HCT116 (cell line): Measurements from ENCODE around the gene HINT2.

ENCODE experiments used
- CTCF ChIP-seq, 3 experiments: fragments of 200-600 bp in 1 of 3; sonication (generic) in 1 of 3; IDR thresholded peaks in 2 of 3; conservative IDR thresholded peaks in 1 of 3; 2 replicates each; pipeline ENCODE4 v1.5.1; 2012 to 2017; ENCODE audit warnings: low read depth in 2 of 3, low read length in 2 of 3, antibody characterized with exemption in 1 of 3, borderline replicate concordance in 1 of 3, control low read depth in 1 of 3, mild to moderate bottlenecking in 1 of 3, mixed read lengths in 1 of 3, mixed run types in 1 of 3, moderate library complexity in 1 of 3; ENCODE audit not compliant: insufficient read depth in 1 of 3
- EZH2 ChIP-seq: fragments of 200-600 bp; sonication (generic); IDR thresholded peaks from 2 replicates; pipeline ENCODE4 v1.6.1; 2017; ENCODE audit warnings: antibody characterized with exemption, mixed run types
- POLR2A ChIP-seq: IDR thresholded peaks from 2 replicates; pipeline ENCODE4 v1.7.0; 2011; ENCODE audit warnings: borderline replicate concordance; ENCODE audit not compliant: insufficient read depth, insufficient read length; ENCODE audit errors: extremely low read depth
- REST ChIP-seq: IDR thresholded peaks from 2 replicates; pipeline ENCODE4 v1.6.1; 2012; ENCODE audit warnings: low read depth
- YY1 ChIP-seq: IDR thresholded peaks from 2 replicates; pipeline ENCODE4 v1.6.1; 2011; ENCODE audit warnings: low read length, low read depth, moderate library complexity, mild to moderate bottlenecking; ENCODE audit not compliant: insufficient replicate concordance; ENCODE audit errors: extremely low read depth

- TF ChIP-seq REST (no peak), POLR2A (no peak), YY1 (no peak), CTCF (IDR thresholded peaks at IDR 0.05 in 2 of 3, conservative IDR thresholded peaks at IDR 0.05 in 1 of 3; ENCODE audit: borderline replicate concordance in 1 of 3, insufficient read depth in 1 of 3, low read depth in 2 of 3, low read length in 2 of 3) (no peak), EZH2 (no peak)
Measured at GRCh38 chr9:35835766-35836165, 20.9 kb upstream of the HINT2 start.
